NB4 (cell line): Measurements from ENCODE around the gene RPAP3.

ENCODE experiments used
- DNase-seq: peaks from one replicate; pipeline ENCODE4 v3.0.0; 2010; ENCODE audit warnings: low read depth
- H3K4me3 ChIP-seq: one replicate; pipeline ENCODE4 v1.5.1; 2011; ENCODE audit warnings: mild to moderate bottlenecking, low read depth, low read length, moderate library complexity
- MYC ChIP-seq: IDR thresholded peaks from 2 replicates; pipeline ENCODE4 v1.6.1; 2011; ENCODE audit warnings: low read depth, low read length
- POLR2A ChIP-seq: IDR thresholded peaks from 2 replicates; pipeline ENCODE4 v1.6.1; 2011; ENCODE audit warnings: mild to moderate bottlenecking; ENCODE audit not compliant: insufficient read length; ENCODE audit errors: extremely low read depth
- TF ChIP-seq, protein P1 (sequence below): IDR thresholded peaks from one replicate; pipeline ENCODE4 v1.5.1; 2012; ENCODE audit warnings: low read depth, low read length
- TF ChIP-seq, protein P2 (sequence below): IDR thresholded peaks from 2 replicates; pipeline ENCODE4 v1.6.1; 2011; ENCODE audit warnings: low read depth, low read length

RPAP3 gene

DNA sequence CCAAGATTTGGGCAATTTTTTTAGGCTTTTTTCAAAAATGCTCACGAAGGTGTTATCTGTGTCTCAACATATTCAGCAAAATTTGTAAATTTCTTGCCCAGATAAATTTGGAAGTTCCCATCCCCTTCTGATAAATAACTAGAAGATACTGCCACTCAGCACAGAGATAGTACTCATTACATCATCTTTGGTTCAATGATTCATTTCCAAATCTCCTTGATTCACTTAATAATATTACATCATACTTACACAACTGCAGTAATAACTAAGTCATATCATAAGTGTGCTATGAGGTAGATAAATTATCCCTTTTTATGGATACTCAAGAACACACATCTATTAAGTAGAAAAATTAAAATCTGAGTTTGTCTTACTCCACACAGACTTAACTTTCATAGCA is 89.4 kb downstream of the RPAP3 start:
- no peak for TF ChIP-seq POLR2A
- TF ChIP-seq, protein P1, sequence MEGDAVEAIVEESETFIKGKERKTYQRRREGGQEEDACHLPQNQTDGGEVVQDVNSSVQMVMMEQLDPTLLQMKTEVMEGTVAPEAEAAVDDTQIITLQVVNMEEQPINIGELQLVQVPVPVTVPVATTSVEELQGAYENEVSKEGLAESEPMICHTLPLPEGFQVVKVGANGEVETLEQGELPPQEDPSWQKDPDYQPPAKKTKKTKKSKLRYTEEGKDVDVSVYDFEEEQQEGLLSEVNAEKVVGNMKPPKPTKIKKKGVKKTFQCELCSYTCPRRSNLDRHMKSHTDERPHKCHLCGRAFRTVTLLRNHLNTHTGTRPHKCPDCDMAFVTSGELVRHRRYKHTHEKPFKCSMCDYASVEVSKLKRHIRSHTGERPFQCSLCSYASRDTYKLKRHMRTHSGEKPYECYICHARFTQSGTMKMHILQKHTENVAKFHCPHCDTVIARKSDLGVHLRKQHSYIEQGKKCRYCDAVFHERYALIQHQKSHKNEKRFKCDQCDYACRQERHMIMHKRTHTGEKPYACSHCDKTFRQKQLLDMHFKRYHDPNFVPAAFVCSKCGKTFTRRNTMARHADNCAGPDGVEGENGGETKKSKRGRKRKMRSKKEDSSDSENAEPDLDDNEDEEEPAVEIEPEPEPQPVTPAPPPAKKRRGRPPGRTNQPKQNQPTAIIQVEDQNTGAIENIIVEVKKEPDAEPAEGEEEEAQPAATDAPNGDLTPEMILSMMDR, result no peak
- TF ChIP-seq MYC, result no peak
- TF ChIP-seq, protein P2, sequence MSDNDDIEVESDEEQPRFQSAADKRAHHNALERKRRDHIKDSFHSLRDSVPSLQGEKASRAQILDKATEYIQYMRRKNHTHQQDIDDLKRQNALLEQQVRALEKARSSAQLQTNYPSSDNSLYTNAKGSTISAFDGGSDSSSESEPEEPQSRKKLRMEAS, result no peak
- DNase-seq, result no peak
- no peak overlapping the region for H3K4me3 ChIP-seq

DNA sequence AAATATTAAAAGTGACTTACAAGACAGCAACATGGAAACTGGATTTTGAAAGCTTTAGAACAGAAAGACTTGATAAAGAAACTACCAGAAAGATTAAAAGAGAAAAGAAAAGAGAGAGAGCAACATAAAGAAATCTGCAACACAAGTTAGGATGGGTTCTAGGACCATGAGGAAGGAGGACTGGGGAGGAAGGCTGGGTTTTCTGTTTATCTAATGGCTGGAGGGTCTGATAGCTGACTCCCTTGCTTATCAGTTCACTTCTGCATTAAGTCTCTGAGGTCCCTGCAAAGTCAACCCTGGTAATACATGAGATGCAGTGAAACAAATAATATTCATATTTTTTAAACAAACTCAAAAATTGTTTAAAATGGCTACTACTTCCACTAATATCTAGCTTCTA is 90.1 kb downstream of the RPAP3 start:
- H3K4me3 ChIP-seq, result no peak overlapping the region
- DNase-seq, result no peak
- TF ChIP-seq, protein P2, result no peak
- TF ChIP-seq, protein P1, result no peak
- TF ChIP-seq MYC (no peak), POLR2A (no peak)

DNA sequence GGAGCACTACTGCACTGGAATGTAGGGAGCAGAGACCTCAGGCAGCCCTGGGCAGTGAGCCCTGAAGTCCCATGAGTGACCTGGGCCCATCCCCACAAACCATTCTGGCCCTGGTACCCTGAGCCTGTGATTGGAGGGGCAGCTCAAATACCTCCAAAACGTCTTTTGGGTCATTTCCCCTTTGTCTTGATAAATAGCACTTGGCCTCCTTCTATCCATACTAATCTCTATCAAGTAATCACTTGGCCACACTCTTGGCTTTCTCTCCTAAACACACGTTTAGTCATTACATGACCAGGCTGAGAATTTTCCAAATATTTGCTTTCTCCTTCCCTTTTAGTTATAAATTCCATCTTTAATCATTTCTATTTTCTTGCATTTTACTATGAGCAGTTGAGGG is 91.3 kb downstream of the RPAP3 start:
- no peak overlapping the region for H3K4me3 ChIP-seq
- no peak for DNase-seq
- TF ChIP-seq, protein P1, result no peak

DNA sequence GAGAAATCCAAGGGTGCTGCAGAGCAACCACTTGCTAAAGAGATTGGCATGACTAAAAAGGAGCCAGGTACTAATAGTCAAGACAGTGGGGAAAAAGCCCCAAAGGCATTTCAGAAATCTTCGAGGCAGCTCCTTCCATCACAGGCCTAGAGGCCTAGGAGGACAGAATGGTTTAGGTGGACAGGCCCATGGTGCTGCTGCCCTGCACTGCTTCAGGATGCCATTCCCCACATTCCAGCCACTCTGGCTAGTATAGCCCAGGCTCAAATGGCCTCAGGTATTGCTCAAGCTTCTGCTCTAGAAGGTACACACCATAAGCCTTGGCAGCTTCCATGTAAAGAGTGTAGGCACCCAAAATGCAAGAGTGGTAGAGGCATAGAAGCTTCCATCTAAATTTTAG is 92.9 kb downstream of the RPAP3 start:
- H3K4me3 ChIP-seq, result no peak overlapping the region
- TF ChIP-seq POLR2A (no peak), MYC (no peak)
- TF ChIP-seq, protein P2, result no peak
- TF ChIP-seq, protein P1, result no peak
- DNase-seq, result no peak

DNA sequence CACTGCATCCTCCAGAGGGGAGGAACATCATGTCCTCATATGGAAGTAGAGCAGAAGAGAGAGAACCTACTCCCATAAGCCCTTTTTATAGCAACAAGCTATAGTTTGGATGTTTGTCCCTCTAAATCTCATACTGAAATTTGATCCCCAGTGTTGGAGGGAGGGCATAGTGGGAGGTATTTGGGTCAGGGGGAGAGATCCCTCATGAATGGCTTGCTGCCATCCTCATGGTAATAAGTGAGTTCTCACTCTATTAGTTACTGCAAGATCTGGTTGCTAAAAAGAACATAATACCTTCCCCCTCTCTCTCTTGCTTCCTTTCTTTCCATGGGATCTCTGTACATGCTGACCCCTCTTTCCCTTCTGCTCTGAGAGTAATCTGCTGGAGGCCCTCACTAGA is 93.9 kb downstream of the RPAP3 start:
- TF ChIP-seq, protein P2, result no peak
- TF ChIP-seq POLR2A (no peak), MYC (no peak)
- TF ChIP-seq, protein P1, result no peak
- H3K4me3 ChIP-seq, result no peak overlapping the region
- DNase-seq, result no peak
